ENCODE data around the gene CD151. TPM values are rescaled to one million over a fixed set of nuclear protein-coding genes. Genes with fewer than 3 reads are reported as not detected.
A peak's percentile ranks its signal among the peaks of the same experiment; 100 is the strongest.

The CD151 gene
- total RNA-seq, 1 experiment from 2014 or later, result 115 TPM

DNA sequence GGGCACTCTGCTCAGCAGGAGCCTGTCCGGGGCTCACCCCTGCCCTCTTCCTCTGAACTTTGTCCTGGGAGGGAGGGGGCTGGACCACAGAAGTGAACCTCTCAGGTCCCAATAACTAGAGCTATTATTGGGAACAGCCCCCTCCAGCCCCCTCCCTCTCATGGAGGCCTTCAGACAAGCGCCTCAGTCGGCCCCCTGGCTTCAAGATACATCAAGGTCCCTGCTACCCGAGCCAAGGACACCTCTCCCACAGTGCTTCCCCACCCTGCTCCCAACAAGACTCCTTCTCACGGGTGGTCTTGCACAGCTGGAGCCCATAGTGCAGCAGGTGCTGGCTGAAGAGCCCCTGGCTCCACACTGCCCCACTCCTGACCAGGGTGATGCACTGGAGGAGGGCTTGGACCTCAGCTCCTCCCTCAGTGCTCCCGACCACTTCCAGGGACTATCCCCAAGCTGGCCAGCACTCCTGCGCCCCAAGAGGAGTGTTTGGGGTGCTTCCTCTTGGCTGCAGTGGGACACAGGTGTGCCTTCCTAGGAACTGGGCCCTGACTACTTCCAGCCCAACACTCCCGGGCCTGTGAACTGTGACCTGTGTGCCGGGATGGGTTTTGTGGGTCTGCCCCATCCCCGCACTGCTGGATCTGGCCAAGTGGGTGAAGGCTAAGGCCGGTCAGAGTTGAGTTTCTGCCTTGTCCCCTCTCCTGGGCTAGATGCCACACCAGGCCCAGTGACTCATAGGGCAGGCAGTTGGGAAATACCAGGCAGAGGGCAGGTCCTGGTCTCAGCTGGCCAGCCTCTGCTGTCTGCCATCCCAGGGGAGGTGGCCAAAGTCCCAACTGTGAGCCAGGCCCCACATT, 11.9 kb upstream of the CD151 start:
- POLR2A ChIA-PET, result interaction anchor here (1.4 to 3.4 kb wide), 3 partner anchors 9 to 16 kb away, joined by 6 to 38 read pairs (median 18); partner anchors contain the start of genes CRACR2B and RPLP2
- H3K27me3 Mint-ChIP-seq (ENCODE audit: low read depth), result no peaks in the 10 kb centered on the region; the same call in 1 of the 2 replicates
- peaks cover 9% of the 10 kb centered on the region for H3K4me1 Mint-ChIP-seq
- TF ChIP-seq, protein P1, sequence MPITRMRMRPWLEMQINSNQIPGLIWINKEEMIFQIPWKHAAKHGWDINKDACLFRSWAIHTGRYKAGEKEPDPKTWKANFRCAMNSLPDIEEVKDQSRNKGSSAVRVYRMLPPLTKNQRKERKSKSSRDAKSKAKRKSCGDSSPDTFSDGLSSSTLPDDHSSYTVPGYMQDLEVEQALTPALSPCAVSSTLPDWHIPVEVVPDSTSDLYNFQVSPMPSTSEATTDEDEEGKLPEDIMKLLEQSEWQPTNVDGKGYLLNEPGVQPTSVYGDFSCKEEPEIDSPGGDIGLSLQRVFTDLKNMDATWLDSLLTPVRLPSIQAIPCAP (CRISPR knock-in tag; IDR thresholded peaks at IDR 0.05), result no peak
- no peak for TF ChIP-seq ZNF219 (CRISPR knock-in tag; IDR thresholded peaks at IDR 0.05; ENCODE audit: borderline replicate concordance)
- CTCF ChIA-PET, result interaction anchor here (0.6 to 2.7 kb wide), 6 partner anchors 12 to 101 kb away, joined by 3 to 6 read pairs (median 4); no protein-coding TSS in a partner anchor
- ATAC-seq (no peak), DNase-seq (ENCODE audit: low spot score) (no peak)
- no peaks in the 10 kb centered on the region for H3K9me3 Mint-ChIP-seq
- H3K4me3 Mint-ChIP-seq, result peak overlapping the region; percentile 72
- no peaks in the 10 kb centered on the region for H3K36me3 Mint-ChIP-seq
- H3K27ac Mint-ChIP-seq, result no peak overlapping the region

DNA sequence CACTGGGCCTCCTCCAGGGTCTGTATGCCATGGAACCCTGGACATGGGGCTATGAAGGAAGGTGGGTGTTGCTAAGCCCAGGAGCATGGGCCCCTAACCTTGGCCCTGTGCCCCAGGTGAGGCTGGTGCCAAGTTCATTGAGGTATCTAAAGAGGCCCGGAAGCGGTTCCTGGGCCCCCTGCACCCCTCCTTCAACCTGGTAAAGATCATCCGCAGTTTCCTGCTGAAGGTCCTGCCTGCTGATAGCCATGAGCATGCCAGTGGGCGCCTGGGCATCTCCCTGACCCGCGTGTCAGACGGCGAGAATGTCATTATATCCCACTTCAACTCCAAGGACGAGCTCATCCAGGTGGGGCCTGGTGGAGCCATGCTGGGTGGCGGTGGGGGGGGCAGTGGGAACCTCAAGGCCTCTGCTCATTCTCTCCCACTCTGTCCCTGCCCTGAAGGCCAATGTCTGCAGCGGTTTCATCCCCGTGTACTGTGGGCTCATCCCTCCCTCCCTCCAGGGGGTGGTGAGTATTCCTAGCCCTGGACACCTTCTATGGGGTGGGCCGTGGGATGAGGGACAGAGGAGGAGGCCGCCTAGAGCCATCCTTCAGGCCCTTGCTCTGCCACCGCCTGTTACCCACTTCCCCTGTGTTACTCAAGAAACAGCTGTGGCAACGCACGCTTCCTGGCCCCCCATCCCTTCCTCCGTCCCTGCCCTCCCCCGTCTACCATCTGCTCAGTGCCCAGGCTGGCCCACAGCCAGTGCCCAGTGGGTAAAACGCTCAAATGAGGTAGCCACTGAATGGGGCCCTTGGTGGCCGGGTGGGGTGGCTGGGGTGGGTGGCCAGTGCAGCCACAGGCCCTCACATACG, 11.0 kb upstream of the CD151 start:
- H3K27ac Mint-ChIP-seq, result no peak overlapping the region

More for the DNA sequence above, 11.0 kb upstream of the CD151 start:
- no peaks in the 10 kb centered on the region; the same call in 1 of the 2 replicates for H3K27me3 Mint-ChIP-seq (ENCODE audit: low read depth)
- ChIA-PET POLR2A (interaction anchor here (3.4 kb wide), 1 partner anchor 8 kb away, joined by 38 read pairs; the partner anchor contains the start of gene CRACR2B), CTCF (no interaction called here)
- no peak overlapping the region for H3K4me3 Mint-ChIP-seq
- ATAC-seq (no peak), DNase-seq (ENCODE audit: low spot score) (no peak)
- H3K9me3 Mint-ChIP-seq, result no peaks in the 10 kb centered on the region
- H3K36me3 Mint-ChIP-seq, result no peaks in the 10 kb centered on the region
- TF ChIP-seq ZNF232 (CRISPR knock-in tag; IDR thresholded peaks at IDR 0.05) (no peak), ZNF671 (CRISPR knock-in tag; IDR thresholded peaks at IDR 0.05) (no peak), ATF1 (CRISPR knock-in tag; IDR thresholded peaks at IDR 0.05) (no peak), NFATC4 (CRISPR knock-in tag; IDR thresholded peaks at IDR 0.05) (no peak), ZNF121 (CRISPR knock-in tag; IDR thresholded peaks at IDR 0.05) (no peak), TEAD1 (CRISPR knock-in tag; IDR thresholded peaks at IDR 0.05) (no peak), NR2C2 (CRISPR knock-in tag; IDR thresholded peaks at IDR 0.05) (no peak)
- TF ChIP-seq, protein P2, sequence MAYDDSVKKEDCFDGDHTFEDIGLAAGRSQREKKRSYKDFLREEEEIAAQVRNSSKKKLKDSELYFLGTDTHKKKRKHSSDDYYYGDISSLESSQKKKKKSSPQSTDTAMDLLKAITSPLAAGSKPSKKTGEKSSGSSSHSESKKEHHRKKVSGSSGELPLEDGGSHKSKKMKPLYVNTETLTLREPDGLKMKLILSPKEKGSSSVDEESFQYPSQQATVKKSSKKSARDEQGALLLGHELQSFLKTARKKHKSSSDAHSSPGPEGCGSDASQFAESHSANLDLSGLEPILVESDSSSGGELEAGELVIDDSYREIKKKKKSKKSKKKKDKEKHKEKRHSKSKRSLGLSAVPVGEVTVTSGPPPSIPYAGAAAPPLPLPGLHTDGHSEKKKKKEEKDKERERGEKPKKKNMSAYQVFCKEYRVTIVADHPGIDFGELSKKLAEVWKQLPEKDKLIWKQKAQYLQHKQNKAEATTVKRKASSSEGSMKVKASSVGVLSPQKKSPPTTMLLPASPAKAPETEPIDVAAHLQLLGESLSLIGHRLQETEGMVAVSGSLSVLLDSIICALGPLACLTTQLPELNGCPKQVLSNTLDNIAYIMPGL (CRISPR knock-in tag; IDR thresholded peaks at IDR 0.05), result no peak
- TF ChIP-seq, protein P3, sequence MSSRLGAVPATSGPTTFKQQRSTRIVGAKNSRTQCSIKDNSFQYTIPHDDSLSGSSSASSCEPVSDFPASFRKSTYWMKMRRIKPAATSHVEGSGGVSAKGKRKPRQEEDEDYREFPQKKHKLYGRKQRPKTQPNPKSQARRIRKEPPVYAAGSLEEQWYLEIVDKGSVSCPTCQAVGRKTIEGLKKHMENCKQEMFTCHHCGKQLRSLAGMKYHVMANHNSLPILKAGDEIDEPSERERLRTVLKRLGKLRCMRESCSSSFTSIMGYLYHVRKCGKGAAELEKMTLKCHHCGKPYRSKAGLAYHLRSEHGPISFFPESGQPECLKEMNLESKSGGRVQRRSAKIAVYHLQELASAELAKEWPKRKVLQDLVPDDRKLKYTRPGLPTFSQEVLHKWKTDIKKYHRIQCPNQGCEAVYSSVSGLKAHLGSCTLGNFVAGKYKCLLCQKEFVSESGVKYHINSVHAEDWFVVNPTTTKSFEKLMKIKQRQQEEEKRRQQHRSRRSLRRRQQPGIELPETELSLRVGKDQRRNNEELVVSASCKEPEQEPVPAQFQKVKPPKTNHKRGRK (CRISPR knock-in tag; IDR thresholded peaks at IDR 0.05; ENCODE audit: borderline replicate concordance), result no peak
- TF ChIP-seq, protein P4, sequence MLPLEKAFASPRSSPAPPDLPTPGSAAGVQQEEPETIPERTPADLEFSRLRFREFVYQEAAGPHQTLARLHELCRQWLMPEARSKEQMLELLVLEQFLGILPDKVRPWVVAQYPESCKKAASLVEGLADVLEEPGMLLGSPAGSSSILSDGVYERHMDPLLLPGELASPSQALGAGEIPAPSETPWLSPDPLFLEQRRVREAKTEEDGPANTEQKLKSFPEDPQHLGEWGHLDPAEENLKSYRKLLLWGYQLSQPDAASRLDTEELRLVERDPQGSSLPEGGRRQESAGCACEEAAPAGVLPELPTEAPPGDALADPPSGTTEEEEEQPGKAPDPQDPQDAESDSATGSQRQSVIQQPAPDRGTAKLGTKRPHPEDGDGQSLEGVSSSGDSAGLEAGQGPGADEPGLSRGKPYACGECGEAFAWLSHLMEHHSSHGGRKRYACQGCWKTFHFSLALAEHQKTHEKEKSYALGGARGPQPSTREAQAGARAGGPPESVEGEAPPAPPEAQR (CRISPR knock-in tag; IDR thresholded peaks at IDR 0.05), result no peak
- TF ChIP-seq, protein P5, sequence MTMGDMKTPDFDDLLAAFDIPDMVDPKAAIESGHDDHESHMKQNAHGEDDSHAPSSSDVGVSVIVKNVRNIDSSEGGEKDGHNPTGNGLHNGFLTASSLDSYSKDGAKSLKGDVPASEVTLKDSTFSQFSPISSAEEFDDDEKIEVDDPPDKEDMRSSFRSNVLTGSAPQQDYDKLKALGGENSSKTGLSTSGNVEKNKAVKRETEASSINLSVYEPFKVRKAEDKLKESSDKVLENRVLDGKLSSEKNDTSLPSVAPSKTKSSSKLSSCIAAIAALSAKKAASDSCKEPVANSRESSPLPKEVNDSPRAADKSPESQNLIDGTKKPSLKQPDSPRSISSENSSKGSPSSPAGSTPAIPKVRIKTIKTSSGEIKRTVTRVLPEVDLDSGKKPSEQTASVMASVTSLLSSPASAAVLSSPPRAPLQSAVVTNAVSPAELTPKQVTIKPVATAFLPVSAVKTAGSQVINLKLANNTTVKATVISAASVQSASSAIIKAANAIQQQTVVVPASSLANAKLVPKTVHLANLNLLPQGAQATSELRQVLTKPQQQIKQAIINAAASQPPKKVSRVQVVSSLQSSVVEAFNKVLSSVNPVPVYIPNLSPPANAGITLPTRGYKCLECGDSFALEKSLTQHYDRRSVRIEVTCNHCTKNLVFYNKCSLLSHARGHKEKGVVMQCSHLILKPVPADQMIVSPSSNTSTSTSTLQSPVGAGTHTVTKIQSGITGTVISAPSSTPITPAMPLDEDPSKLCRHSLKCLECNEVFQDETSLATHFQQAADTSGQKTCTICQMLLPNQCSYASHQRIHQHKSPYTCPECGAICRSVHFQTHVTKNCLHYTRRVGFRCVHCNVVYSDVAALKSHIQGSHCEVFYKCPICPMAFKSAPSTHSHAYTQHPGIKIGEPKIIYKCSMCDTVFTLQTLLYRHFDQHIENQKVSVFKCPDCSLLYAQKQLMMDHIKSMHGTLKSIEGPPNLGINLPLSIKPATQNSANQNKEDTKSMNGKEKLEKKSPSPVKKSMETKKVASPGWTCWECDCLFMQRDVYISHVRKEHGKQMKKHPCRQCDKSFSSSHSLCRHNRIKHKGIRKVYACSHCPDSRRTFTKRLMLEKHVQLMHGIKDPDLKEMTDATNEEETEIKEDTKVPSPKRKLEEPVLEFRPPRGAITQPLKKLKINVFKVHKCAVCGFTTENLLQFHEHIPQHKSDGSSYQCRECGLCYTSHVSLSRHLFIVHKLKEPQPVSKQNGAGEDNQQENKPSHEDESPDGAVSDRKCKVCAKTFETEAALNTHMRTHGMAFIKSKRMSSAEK (CRISPR knock-in tag; IDR thresholded peaks at IDR 0.05; ENCODE audit: borderline replicate concordance), result no peak
- TF ChIP-seq, protein P6, sequence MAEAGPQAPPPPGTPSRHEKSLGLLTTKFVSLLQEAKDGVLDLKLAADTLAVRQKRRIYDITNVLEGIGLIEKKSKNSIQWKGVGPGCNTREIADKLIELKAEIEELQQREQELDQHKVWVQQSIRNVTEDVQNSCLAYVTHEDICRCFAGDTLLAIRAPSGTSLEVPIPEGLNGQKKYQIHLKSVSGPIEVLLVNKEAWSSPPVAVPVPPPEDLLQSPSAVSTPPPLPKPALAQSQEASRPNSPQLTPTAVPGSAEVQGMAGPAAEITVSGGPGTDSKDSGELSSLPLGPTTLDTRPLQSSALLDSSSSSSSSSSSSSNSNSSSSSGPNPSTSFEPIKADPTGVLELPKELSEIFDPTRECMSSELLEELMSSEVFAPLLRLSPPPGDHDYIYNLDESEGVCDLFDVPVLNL (CRISPR knock-in tag; IDR thresholded peaks at IDR 0.05; ENCODE audit: borderline replicate concordance, low read depth), result no peak
- TF ChIP-seq, protein P7, sequence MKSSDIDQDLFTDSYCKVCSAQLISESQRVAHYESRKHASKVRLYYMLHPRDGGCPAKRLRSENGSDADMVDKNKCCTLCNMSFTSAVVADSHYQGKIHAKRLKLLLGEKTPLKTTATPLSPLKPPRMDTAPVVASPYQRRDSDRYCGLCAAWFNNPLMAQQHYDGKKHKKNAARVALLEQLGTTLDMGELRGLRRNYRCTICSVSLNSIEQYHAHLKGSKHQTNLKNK (CRISPR knock-in tag; IDR thresholded peaks at IDR 0.05), result no peak
- H3K4me1 Mint-ChIP-seq, result peaks cover 12% of the 10 kb centered on the region

Data from WTC11 (cell line).